Left lung (tissue), 10 donors: Measurements from ENCODE around the gene VGLL4. TPM values are rescaled to one million over a fixed set of nuclear protein-coding genes. Genes with fewer than 3 reads are reported as not detected.
A peak's percentile ranks its signal among the peaks of the same experiment; 100 is the strongest.

ENCODE experiments used
- ATAC-seq: fragments of 200-7000 bp; cut with Tn5 transposase; one replicate; pipeline ENCODE4 v1.9.1; 2020; ENCODE audit warnings: moderate library complexity
- DNase-seq, 4 donors: peaks; one replicate each; pipeline ENCODE4 v3.0.0-alpha.2; 2013 to 2020
- H3K27ac ChIP-seq, 2 donors: fragments of 200-600 bp; sonication (generic) in 1 of 2; one replicate each; pipeline versions ENCODE4 v1.5.0 to v1.8.0; 2020 to 2021
- H3K27me3 ChIP-seq, 2 donors: fragments of 200-600 bp; sonication (generic) in 1 of 2; one replicate each; pipeline versions ENCODE4 v1.5.0 to v1.8.0; 2020 to 2021
- H3K36me3 ChIP-seq, 2 donors: fragments of 200-600 bp; sonication (generic) in 1 of 2; one replicate each; pipeline versions ENCODE4 v1.5.0 to v1.8.0; 2020 to 2021
- H3K4me1 ChIP-seq, 2 donors: fragments of 200-600 bp; one replicate each; pipeline ENCODE4 v1.8.0; 2021
- H3K4me3 ChIP-seq, 2 donors: fragments of 200-600 bp; sonication (generic) in 1 of 2; one replicate each; pipeline versions ENCODE4 v1.5.0 to v1.8.0; 2020 to 2021; ENCODE audit warnings: mild to moderate bottlenecking in 1 of 2
- H3K9me3 ChIP-seq, 2 donors: fragments of 200-600 bp; sonication (generic) in 1 of 2; one replicate each; pipeline versions ENCODE4 v1.5.0 to v1.8.0; 2020 to 2021
- intact Hi-C, 2 donors: fragments of 100-400 bp; cut with DNase I; formaldehyde crosslinking; loops; one replicate each; pipeline versions ENCODE4 v1.11.2 to v1.14.2; 2022
- polyA plus RNA-seq, 6 donors: library from polyadenylated mRNA; unstranded; fragments of 120-200 nt; gene quantifications; one replicate each; pipeline ENCODE4 v1.2.1, GENCODE V29; 2013; ENCODE audit not compliant: insufficient read length in 6 of 6
- total RNA-seq, 2 donors: library from RNA; stranded (reverse); fragmentation: NEBNext Ultra II Directional; extraction: Animal tissue kit (Norgen Biotek cat#: 25700); gene quantifications; one replicate each; pipeline ENCODE4 v1.2.1, GENCODE V29; 2021
- TF ChIP-seq, protein P1 (sequence below), 2 donors: fragments of 200-600 bp; sonication (generic) in 1 of 2; IDR thresholded peaks; one replicate each; pipeline versions ENCODE4 v1.5.0 to v1.8.0; 2021; ENCODE audit warnings: antibody characterized with exemption in 2 of 2
- donor health status: DM: no; HTN: yes; CAD: no.
- donor health status: DM: no; HTN: no; CAD: no.

The VGLL4 gene
- total and polyA plus RNA-seq, 8 donors: 40.2 to 115 (median 106) TPM

DNA sequence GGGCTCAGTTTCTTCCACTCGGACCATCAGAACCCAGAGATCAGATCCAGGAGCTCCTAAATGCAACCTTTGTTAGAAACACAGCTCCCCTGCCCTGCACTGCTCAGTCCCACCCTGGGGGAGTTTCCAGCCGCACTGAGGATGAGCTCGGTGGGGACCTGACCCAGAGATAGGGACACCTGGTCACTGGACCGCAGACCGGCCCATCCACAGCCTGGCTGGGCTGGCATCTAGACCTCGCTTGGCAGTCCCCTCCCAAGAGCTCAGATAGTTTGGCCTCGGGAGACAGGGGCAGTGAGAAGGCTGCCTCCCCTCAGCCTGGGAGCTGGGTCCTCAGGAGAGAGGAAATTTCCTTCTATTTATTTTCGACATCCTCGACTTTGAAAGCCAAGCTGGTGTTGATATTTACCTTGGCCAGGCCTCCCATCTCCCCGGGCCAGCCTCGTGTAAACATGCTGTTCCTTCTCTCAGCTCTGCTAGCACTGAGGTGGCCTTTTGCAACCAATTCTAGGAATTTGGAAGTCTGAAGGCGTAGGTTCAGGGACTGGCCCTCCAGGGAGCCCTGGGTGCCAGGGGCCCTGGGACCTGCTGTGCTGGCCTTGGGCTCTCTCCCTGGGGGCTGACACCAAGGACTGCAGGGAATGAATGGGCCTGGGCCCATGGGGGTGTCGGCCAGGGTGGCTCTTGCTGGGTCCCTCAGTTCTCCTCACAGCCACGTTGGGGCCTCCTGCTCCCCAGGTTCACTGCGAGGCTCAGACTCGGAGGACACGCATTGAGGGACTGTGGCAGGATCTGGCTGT, 90.1 kb downstream of the VGLL4 start:
- H3K9me3 ChIP-seq: no peaks in the 10 kb centered on the region
- H3K4me1 ChIP-seq: peaks cover 0 to 45% of the 10 kb centered on the region in 2 donors
- TF ChIP-seq, protein P1, sequence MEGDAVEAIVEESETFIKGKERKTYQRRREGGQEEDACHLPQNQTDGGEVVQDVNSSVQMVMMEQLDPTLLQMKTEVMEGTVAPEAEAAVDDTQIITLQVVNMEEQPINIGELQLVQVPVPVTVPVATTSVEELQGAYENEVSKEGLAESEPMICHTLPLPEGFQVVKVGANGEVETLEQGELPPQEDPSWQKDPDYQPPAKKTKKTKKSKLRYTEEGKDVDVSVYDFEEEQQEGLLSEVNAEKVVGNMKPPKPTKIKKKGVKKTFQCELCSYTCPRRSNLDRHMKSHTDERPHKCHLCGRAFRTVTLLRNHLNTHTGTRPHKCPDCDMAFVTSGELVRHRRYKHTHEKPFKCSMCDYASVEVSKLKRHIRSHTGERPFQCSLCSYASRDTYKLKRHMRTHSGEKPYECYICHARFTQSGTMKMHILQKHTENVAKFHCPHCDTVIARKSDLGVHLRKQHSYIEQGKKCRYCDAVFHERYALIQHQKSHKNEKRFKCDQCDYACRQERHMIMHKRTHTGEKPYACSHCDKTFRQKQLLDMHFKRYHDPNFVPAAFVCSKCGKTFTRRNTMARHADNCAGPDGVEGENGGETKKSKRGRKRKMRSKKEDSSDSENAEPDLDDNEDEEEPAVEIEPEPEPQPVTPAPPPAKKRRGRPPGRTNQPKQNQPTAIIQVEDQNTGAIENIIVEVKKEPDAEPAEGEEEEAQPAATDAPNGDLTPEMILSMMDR (IDR thresholded peaks at IDR 0.05): no peak
- peaks cover 0 to 48% of the 10 kb centered on the region in 2 donors for H3K36me3 ChIP-seq
- ATAC-seq (peak; percentile 28), DNase-seq (peak in 1 of 4 donors; percentile 44)
- no peak overlapping the region for H3K4me3 ChIP-seq
- no peaks in the 10 kb centered on the region for H3K27me3 ChIP-seq
- intact Hi-C loops: no loop called here
- peak overlapping the region in 1 of 2 donors; percentile 38 for H3K27ac ChIP-seq

DNA sequence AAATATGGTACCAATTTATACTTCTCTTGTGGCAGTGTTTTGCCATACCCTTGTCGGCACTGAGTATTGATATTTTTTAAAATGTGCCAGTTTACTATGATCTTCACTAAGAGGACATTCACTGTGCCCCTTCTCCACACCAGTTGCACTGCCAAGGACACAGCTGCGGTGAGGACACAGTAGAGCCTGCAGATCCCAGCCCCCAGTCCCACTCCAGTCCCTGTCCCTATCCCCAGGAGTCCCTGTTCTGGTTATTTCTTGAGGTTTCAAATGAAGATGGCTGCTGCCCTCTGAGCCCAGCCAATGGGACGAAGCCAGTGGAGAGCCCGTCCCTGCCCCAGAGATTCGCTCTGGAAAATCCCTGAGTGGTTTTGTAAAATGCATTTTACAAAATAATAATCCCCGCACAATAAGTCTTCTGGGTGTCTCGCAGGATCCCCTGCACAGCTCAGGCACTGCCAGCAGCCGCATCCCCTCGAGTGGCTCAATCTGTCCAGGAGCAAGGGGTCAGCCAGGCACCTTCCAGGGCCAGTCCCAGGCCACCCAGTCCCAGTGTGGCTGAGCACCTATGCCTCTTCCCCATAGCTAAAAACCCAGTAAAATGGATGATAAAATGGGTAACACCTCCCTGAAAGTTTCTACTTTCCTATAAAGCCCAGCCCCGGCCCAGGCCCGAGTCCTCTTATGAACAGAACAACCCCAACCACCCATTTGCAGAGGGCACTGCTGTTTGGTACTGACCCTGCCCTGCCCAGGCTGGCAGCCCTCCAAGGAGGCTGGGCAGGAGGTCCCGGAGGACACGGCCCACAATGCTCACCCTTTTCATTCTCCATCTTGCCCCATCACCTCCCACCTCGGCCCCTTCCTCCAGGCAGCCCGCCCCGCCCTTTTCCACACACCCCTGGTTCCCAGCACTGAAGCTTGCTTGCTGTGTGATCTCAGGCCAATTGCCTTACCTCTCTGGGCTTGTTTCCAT, 91.1 kb downstream of the VGLL4 start:
- no peaks in the 10 kb centered on the region for H3K27me3 ChIP-seq
- H3K4me1 ChIP-seq: peaks cover 0 to 45% of the 10 kb centered on the region in 2 donors
- ATAC-seq: no peak
- peak in 1 of 4 donors; percentile 58 for DNase-seq
- H3K4me3 ChIP-seq: no peak overlapping the region
- H3K9me3 ChIP-seq: no peaks in the 10 kb centered on the region
- H3K27ac ChIP-seq: no peak overlapping the region
- peaks cover 0 to 38% of the 10 kb centered on the region in 2 donors for H3K36me3 ChIP-seq
- TF ChIP-seq, protein P1 (IDR thresholded peaks at IDR 0.05): no peak
- intact Hi-C loops: no loop called here

DNA sequence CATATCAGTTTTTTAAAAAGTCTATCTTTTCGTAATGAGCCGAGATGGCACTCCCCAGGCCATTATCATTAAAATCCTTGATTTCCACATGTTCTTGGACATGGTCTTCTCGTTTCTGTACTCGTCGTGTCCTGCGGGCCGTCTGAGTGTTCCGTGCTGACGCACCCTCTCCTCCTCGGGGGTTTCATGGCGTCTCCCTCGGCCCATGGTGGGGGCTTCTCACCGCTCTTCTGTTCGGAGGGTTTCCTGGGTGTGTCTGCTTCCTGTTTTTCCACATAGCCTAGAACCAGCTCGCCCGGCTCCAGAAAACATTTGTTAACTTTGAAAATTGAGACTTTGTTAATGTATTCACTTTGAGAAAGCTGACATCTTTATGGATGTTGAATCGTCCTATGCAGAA, 92.7 kb downstream of the VGLL4 start:
- H3K4me1 ChIP-seq: peaks cover 0 to 43% of the 10 kb centered on the region in 2 donors
- H3K4me3 ChIP-seq: no peak overlapping the region
- intact Hi-C loops: no loop called here
- peaks cover 0 to 23% of the 10 kb centered on the region in 2 donors for H3K36me3 ChIP-seq
- H3K27ac ChIP-seq: no peak overlapping the region
- H3K27me3 ChIP-seq: no peaks in the 10 kb centered on the region
- DNase-seq (peak in 1 of 4 donors; percentile 36), ATAC-seq (no peak)
- no peaks in the 10 kb centered on the region for H3K9me3 ChIP-seq
- TF ChIP-seq, protein P1 (IDR thresholded peaks at IDR 0.05): no peak

DNA sequence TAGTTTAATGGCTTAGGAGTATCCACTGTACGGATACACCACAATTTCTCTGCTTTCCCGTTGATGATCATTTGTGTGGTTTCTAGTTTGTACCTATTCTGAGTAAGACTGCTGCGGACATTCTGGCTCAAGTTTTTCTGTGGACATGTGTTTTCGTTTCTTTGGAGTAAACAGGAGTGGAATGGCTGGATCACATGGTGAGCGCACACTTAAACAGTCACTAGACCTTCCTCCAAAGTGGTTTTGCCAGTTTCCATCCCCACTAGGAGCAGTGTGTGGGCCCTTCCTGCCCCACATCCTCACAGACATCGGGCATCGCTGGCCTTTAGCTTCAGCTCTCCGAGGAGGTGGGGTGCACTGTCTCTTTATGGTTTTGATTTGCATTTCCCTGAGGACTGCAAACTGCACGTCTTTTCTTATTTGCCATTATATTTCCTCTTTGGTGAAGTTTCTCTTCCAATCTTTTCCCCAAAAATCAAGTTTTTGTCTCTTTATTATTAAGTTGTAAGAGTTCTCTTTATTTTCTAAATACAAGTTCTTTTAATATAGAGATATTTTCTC, 94.1 kb downstream of the VGLL4 start:
- ATAC-seq (no peak), DNase-seq (peak in 1 of 4 donors; percentile 20)
- Histone ChIP-seq H3K36me3 (peaks cover 0 to 9% of the 10 kb centered on the region in 2 donors), H3K27ac (peak overlapping the region in 1 of 2 donors; percentile 18), H3K4me3 (no peak overlapping the region), H3K4me1 (peaks cover 0 to 39% of the 10 kb centered on the region in 2 donors), H3K27me3 (no peaks in the 10 kb centered on the region), H3K9me3 (no peaks in the 10 kb centered on the region)
- intact Hi-C loops: no loop called here
- TF ChIP-seq, protein P1 (IDR thresholded peaks at IDR 0.05): no peak
